Esophagus muscularis mucosa (tissue), 4 donors: ENCODE measurements around the gene HLA-DQA1. TPM values are rescaled to one million over a fixed set of nuclear protein-coding genes. Genes with fewer than 3 reads are reported as not detected.
"Not testable (repeated sequence)": the region's sequence is repeated elsewhere in the genome, so short reads cannot be mapped to it uniquely, and the experiment has no call there.

Source experiments
- DNase-seq: peaks from one replicate; pipeline ENCODE4 v3.0.0-alpha.2; 2017; ENCODE audit errors: extremely low spot score
- H3K27ac ChIP-seq, 4 donors: fragments of 200-600 bp; sonication (generic); replicated peaks in 1 of 4; 1 replicate in 3 of 4; 2 replicates in 1 of 4; pipeline ENCODE4 v1.5.1; 2016 to 2019; ENCODE audit warnings: mild to moderate bottlenecking in 1 of 4
- H3K27me3 ChIP-seq, 4 donors: fragments of 200-600 bp; sonication (generic); one replicate each; pipeline versions ENCODE4 v1.5.1 to v1.6.0; 2016 to 2019
- H3K36me3 ChIP-seq, 4 donors: fragments of 200-600 bp; sonication (generic); one replicate each; pipeline ENCODE4 v1.5.1; 2016 to 2019
- H3K4me1 ChIP-seq, 4 donors: fragments of 200-600 bp; sonication (generic); one replicate each; pipeline ENCODE4 v1.5.1; 2016 to 2019
- H3K4me3 ChIP-seq, 4 donors: fragments of 200-600 bp; sonication (generic); 1 replicate in 2 of 4; 2 replicates in 2 of 4; pipeline ENCODE4 v1.5.1; 2016 to 2019; ENCODE audit warnings: mild to moderate bottlenecking in 4 of 4, moderate library complexity in 1 of 4
- H3K9me3 ChIP-seq, 4 donors: fragments of 200-600 bp; sonication (generic); 1 replicate in 3 of 4; 2 replicates in 1 of 4; pipeline ENCODE4 v1.5.1; 2016 to 2019
- CTCF ChIP-seq, 3 experiments: fragments of 200-600 bp in 2 of 3; fragments of 450-650 bp in 1 of 3; sonication (generic) in 2 of 3; IDR thresholded peaks; one replicate each; pipeline ENCODE4 v1.5.1; 2017 to 2019; ENCODE audit warnings: antibody characterized with exemption in 3 of 3, mild to moderate bottlenecking in 2 of 3, moderate library complexity in 1 of 3
- EP300 ChIP-seq: sonication (generic); formaldehyde crosslinking; IDR thresholded peaks from one replicate; pipeline ENCODE4 v1.6.1; 2017; ENCODE audit warnings: antibody characterized with exemption
- POLR2A ChIP-seq: fragments of 450-650 bp; IDR thresholded peaks from one replicate; pipeline ENCODE4 v1.6.1; 2017; ENCODE audit warnings: antibody characterized with exemption, moderate library complexity, mild to moderate bottlenecking, low read depth
- POLR2AphosphoS5 ChIP-seq, 2 donors: sonication (generic); formaldehyde crosslinking; IDR thresholded peaks; one replicate each; pipeline ENCODE4 v1.6.1; 2017; ENCODE audit warnings: antibody characterized with exemption in 2 of 2
- WGBS: methylation state at CpG from one replicate; pipeline ENCODE4 v1.1.5; 2018; 5-methylcytosine and 5-hydroxymethylcytosine counted together
- intact Hi-C: fragments of 100-400 bp; cut with DNase I; formaldehyde crosslinking; loops from one replicate; pipeline ENCODE4 v1.15.1; 2023
- total RNA-seq, 4 donors: library from RNA; depleted of rRNA; stranded (reverse); fragments of >200 nt; gene quantifications; one replicate each; pipeline versions ENCODE4 v1.1.0 to v1.2.1, GENCODE V29; 2016

HLA-DQA1 gene
- total RNA-seq, 4 donors from 2014 or later = 0.97 to 8.4 (median 5.1) TPM

- intact Hi-C loops = loop anchor here (5.0 kb wide), 1 partner anchor 94 kb away; the partner anchor contains the start of gene HLA-DQB2
- no peak overlapping the region for H3K4me3 ChIP-seq
- DNase-seq = no peak
- H3K27ac ChIP-seq = peak overlapping the region in 2 of 4 donors; percentile 26 to 27
- no peaks in the 10 kb centered on the region for H3K4me1 ChIP-seq
- peaks cover 0 to 18% (median 0%) of the 10 kb centered on the region in 4 donors for H3K9me3 ChIP-seq
- peak; percentile 9 to 33 for TF ChIP-seq POLR2AphosphoS5 (IDR thresholded peaks at IDR 0.05)
- no peak for TF ChIP-seq EP300
- 67% methylated on average over 5 of the region's 5 CpGs for WGBS
- H3K36me3 ChIP-seq = no peaks in the 10 kb centered on the region
- peaks cover 0 to 6% (median 0%) of the 10 kb centered on the region in 4 donors for H3K27me3 ChIP-seq
These were observed 31.1 kb downstream of the HLA-DQA1 start for GRCh38 chr6:32668226-32668747.

GRCh38 chr6:32669240-32669639, 32.0 kb downstream of the HLA-DQA1 start:
- Histone ChIP-seq H3K36me3 (no peaks in the 10 kb centered on the region), H3K9me3 (peaks cover 0 to 22% (median 0%) of the 10 kb centered on the region in 4 donors), H3K27me3 (peaks cover 0 to 6% (median 0%) of the 10 kb centered on the region in 4 donors), H3K4me1 (no peaks in the 10 kb centered on the region), H3K27ac (no peak overlapping the region), H3K4me3 (no peak overlapping the region)
- WGBS = 64% methylated on average over 4 of the region's 4 CpGs
- no peak for DNase-seq
- intact Hi-C loops = loop anchor here (5.0 kb wide), 1 partner anchor 93 kb away; the partner anchor contains the start of gene HLA-DQB2
- TF ChIP-seq CTCF (IDR thresholded peaks at IDR 0.05) (no peak), POLR2A (no peak), POLR2AphosphoS5 (IDR thresholded peaks at IDR 0.05) (no peak), EP300 (no peak)

GRCh38 chr6:32669893-32670292, 32.7 kb downstream of the HLA-DQA1 start:
- TF ChIP-seq CTCF (IDR thresholded peaks at IDR 0.05) = no peak
- no peak for TF ChIP-seq POLR2AphosphoS5 (IDR thresholded peaks at IDR 0.05)
- no peak for TF ChIP-seq EP300
- DNase-seq = no peak
- Histone ChIP-seq H3K4me3 (no peak overlapping the region), H3K27ac (no peak overlapping the region), H3K4me1 (no peaks in the 10 kb centered on the region), H3K36me3 (no peaks in the 10 kb centered on the region), H3K9me3 (peaks cover 0 to 22% (median 0%) of the 10 kb centered on the region in 4 donors), H3K27me3 (peaks cover 0 to 6% (median 0%) of the 10 kb centered on the region in 4 donors)
- intact Hi-C loops = loop anchor here (5.0 kb wide), 1 partner anchor 92 kb away; the partner anchor contains the start of gene HLA-DQB2

GRCh38 chr6:32671908-32672307, 34.7 kb downstream of the HLA-DQA1 start:
- intact Hi-C loops, DNase-seq, H3K27me3 ChIP-seq, H3K36me3 ChIP-seq, H3K4me3 ChIP-seq, H3K27ac ChIP-seq, H3K4me1 ChIP-seq: not testable (repeated sequence)
- 20% methylated on average over 2 of the region's 2 CpGs for WGBS
- H3K9me3 ChIP-seq = peaks cover 0 to 25% (median 0%) of the 10 kb centered on the region in 4 donors

- intact Hi-C loops, H3K4me1 ChIP-seq, H3K27ac ChIP-seq, H3K4me3 ChIP-seq, H3K36me3 ChIP-seq, H3K27me3 ChIP-seq, DNase-seq: not testable (repeated sequence)
- WGBS = 82% methylated on average over 7 of the region's 7 CpGs
- peaks cover 0 to 26% (median 0%) of the 10 kb centered on the region in 4 donors for H3K9me3 ChIP-seq
These were observed 36.9 kb downstream of the HLA-DQA1 start for GRCh38 chr6:32674123-32674522.

GRCh38 chr6:32679492-32679891, 42.3 kb downstream of the HLA-DQA1 start:
- peaks cover 0 to 17% (median 0%) of the 10 kb centered on the region in 4 donors for H3K27me3 ChIP-seq
- no peak overlapping the region for H3K4me3 ChIP-seq
- no peak overlapping the region for H3K27ac ChIP-seq
- H3K9me3 ChIP-seq = peaks cover 0 to 5% (median 0%) of the 10 kb centered on the region in 4 donors
- no peak for TF ChIP-seq POLR2A
- no CpG with 5 or more reads among the region's 4 CpGs for WGBS
- H3K36me3 ChIP-seq = no peaks in the 10 kb centered on the region
- no peak for DNase-seq
- H3K4me1 ChIP-seq = no peaks in the 10 kb centered on the region
- intact Hi-C loops = no loop called here

GRCh38 chr6:32680055-32680454, 42.8 kb downstream of the HLA-DQA1 start:
- intact Hi-C loops = no loop called here
- 50% methylated on average over 1 of the region's 1 CpG for WGBS
- TF ChIP-seq POLR2AphosphoS5 (IDR thresholded peaks at IDR 0.05) = no peak
- no peak for TF ChIP-seq POLR2A
- TF ChIP-seq CTCF (IDR thresholded peaks at IDR 0.05) = no peak
- no peak for TF ChIP-seq EP300

More at GRCh38 chr6:32680055-32680454, 42.8 kb downstream of the HLA-DQA1 start:
- H3K4me1 ChIP-seq = no peaks in the 10 kb centered on the region
- H3K9me3 ChIP-seq = peaks cover 0 to 5% (median 0%) of the 10 kb centered on the region in 4 donors
- no peak overlapping the region for H3K27ac ChIP-seq
- no peaks in the 10 kb centered on the region for H3K36me3 ChIP-seq
- DNase-seq = no peak
- H3K4me3 ChIP-seq = no peak overlapping the region
- peaks cover 0 to 17% (median 0%) of the 10 kb centered on the region in 4 donors for H3K27me3 ChIP-seq
